ENCODE measurements around the gene TMEM92.

DNA sequence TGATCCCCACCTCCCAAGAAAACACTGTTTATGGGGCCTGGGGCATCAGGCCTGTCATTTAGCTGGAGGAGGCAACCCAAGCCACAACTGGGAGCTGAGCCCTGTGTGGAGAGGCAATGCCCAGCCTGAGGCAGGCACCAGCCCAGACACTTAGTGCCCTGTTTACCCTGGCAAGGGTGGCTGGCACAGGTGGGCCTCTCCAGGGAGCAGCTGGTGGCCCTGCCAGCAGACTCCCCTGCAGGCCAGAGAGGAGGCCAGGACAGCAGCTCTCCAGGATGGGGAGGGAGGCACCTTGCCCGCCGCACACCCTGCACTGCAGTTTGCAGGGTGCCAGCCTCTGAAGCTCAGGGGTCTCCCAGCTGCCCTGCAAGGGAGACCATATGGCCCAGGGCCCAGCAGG lies 9.1 kb upstream of the TMEM92 start:
- TF ChIP-seq, protein P1, sequence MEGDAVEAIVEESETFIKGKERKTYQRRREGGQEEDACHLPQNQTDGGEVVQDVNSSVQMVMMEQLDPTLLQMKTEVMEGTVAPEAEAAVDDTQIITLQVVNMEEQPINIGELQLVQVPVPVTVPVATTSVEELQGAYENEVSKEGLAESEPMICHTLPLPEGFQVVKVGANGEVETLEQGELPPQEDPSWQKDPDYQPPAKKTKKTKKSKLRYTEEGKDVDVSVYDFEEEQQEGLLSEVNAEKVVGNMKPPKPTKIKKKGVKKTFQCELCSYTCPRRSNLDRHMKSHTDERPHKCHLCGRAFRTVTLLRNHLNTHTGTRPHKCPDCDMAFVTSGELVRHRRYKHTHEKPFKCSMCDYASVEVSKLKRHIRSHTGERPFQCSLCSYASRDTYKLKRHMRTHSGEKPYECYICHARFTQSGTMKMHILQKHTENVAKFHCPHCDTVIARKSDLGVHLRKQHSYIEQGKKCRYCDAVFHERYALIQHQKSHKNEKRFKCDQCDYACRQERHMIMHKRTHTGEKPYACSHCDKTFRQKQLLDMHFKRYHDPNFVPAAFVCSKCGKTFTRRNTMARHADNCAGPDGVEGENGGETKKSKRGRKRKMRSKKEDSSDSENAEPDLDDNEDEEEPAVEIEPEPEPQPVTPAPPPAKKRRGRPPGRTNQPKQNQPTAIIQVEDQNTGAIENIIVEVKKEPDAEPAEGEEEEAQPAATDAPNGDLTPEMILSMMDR (optimal IDR thresholded peaks at IDR 0.05 in 1 of 3, IDR thresholded peaks at IDR 0.05 in 1 of 3, conservative IDR thresholded peaks at IDR 0.05 in 1 of 3; ENCODE audit: extremely low read depth in 1 of 3, insufficient read depth in 2 of 3, low read length in 3 of 3) = no peak
- TF ChIP-seq EZH2 (IDR thresholded peaks at IDR 0.05; ENCODE audit: low read length) = no peak

Measured in keratinocyte (primary cell).